IMR-90 (cell line): ENCODE results near the gene TENT5C.

Experiments
- BHLHE40 ChIP-seq: fragments of 150-350 bp; IDR thresholded peaks from 2 replicates; pipeline ENCODE4 v1.6.1; 2016; ENCODE audit warnings: mild to moderate bottlenecking, low read depth, low read length
- CHD1 ChIP-seq: IDR thresholded peaks from 2 replicates; pipeline ENCODE4 v1.6.1; 2012; ENCODE audit warnings: low read depth, low read length, improper control_type of control experiment
- MXI1 ChIP-seq: IDR thresholded peaks from 2 replicates; pipeline ENCODE4 v1.6.1; 2012; ENCODE audit warnings: low read depth, mild to moderate bottlenecking, low read length, moderate library complexity, borderline replicate concordance
- POLR2A ChIP-seq: IDR thresholded peaks from 2 replicates; pipeline ENCODE4 v1.6.1; 2012; ENCODE audit warnings: mild to moderate bottlenecking, low read depth, low read length
- RAD21 ChIP-seq: IDR thresholded peaks from 2 replicates; pipeline ENCODE4 v1.6.1; 2012; ENCODE audit warnings: low read length, improper control_type of control experiment
- SMC3 ChIP-seq: fragments of 150-350 bp; IDR thresholded peaks from 2 replicates; pipeline ENCODE4 v1.6.1; 2016; ENCODE audit warnings: low read depth, mild to moderate bottlenecking, antibody characterized with exemption, low read length, moderate library complexity
- TF ChIP-seq, protein P1 (sequence below): fragments of 150-350 bp; IDR thresholded peaks from 2 replicates; pipeline ENCODE4 v1.6.1; 2016; ENCODE audit warnings: low read depth, mild to moderate bottlenecking, low read length, moderate library complexity, borderline replicate concordance
- TF ChIP-seq, protein P2 (sequence below): conservative IDR thresholded peaks from 2 replicates; pipeline ENCODE4 v1.5.1; 2012; ENCODE audit warnings: mild to moderate bottlenecking, low read depth, low read length, improper control_type of control experiment

DNA sequence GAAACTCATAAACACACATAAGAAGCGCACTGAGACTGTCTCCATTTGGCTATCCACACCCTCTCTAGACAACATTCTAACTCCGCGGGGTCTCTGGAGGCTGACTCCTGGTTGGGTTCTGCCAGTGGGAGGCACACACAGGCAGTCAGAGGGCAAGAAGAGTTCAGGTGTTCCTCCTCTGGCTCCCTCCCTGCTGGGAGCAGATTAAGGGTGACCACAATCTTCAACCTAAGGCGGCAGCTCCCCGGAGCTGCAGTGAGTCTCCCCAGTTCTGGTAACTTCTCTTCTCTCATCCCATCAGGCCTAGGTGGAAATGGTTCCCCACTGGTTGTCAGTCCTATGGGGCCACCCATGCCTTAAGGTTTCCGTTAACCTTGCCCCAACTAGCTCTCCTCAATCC, 7.4 kb upstream of the TENT5C start:
- TF ChIP-seq BHLHE40: no peak
- TF ChIP-seq POLR2A: no peak
- TF ChIP-seq RAD21: no peak
- TF ChIP-seq, protein P1, sequence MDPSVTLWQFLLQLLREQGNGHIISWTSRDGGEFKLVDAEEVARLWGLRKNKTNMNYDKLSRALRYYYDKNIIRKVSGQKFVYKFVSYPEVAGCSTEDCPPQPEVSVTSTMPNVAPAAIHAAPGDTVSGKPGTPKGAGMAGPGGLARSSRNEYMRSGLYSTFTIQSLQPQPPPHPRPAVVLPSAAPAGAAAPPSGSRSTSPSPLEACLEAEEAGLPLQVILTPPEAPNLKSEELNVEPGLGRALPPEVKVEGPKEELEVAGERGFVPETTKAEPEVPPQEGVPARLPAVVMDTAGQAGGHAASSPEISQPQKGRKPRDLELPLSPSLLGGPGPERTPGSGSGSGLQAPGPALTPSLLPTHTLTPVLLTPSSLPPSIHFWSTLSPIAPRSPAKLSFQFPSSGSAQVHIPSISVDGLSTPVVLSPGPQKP: no peak
- no peak for TF ChIP-seq MXI1
- TF ChIP-seq, protein P2, sequence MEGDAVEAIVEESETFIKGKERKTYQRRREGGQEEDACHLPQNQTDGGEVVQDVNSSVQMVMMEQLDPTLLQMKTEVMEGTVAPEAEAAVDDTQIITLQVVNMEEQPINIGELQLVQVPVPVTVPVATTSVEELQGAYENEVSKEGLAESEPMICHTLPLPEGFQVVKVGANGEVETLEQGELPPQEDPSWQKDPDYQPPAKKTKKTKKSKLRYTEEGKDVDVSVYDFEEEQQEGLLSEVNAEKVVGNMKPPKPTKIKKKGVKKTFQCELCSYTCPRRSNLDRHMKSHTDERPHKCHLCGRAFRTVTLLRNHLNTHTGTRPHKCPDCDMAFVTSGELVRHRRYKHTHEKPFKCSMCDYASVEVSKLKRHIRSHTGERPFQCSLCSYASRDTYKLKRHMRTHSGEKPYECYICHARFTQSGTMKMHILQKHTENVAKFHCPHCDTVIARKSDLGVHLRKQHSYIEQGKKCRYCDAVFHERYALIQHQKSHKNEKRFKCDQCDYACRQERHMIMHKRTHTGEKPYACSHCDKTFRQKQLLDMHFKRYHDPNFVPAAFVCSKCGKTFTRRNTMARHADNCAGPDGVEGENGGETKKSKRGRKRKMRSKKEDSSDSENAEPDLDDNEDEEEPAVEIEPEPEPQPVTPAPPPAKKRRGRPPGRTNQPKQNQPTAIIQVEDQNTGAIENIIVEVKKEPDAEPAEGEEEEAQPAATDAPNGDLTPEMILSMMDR: no peak
- TF ChIP-seq SMC3: no peak
- TF ChIP-seq CHD1: no peak
